HG03159 (cell line): ENCODE results near the gene AMY2B.
"Not testable (repeated sequence)": the region's sequence is repeated elsewhere in the genome, so short reads cannot be mapped to it uniquely, and the experiment has no call there.

Experiments used
- ATAC-seq: cut with Tn5 transposase; IDR thresholded peaks from one replicate; pipeline ENCODE4 v1.9.1; 2021; ENCODE audit warnings: mild to moderate bottlenecking, moderate library complexity; ENCODE audit not compliant: unreplicated experiment

The AMY2B gene

GRCh38 chr1:103571289-103571688 is at the start of gene AMY2B:
AMY2B (plus strand) TSS chr1:103571589; CDS start chr1:103571603, 14 bp downstream.
- ATAC-seq: not testable (repeated sequence)

DNA sequence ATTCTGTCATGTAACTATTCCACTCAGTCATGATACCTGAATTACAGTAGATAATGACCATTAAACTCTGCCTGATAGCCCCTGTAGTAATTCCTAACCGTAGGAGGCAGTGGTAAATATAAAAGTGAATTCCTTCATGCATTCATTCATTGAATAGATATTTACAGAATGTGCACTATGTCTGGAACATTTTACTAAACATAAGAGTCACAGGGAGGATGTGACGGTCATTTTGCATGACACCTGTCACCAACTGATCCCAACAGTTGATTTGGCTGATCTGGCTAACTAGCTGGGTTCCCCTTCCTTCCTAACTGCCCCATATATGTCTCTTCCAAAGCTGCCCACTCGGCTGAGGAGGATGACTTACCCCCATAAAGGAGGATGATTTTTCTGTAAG is 48.0 kb upstream of the AMY2B start:
- no peak for ATAC-seq

DNA sequence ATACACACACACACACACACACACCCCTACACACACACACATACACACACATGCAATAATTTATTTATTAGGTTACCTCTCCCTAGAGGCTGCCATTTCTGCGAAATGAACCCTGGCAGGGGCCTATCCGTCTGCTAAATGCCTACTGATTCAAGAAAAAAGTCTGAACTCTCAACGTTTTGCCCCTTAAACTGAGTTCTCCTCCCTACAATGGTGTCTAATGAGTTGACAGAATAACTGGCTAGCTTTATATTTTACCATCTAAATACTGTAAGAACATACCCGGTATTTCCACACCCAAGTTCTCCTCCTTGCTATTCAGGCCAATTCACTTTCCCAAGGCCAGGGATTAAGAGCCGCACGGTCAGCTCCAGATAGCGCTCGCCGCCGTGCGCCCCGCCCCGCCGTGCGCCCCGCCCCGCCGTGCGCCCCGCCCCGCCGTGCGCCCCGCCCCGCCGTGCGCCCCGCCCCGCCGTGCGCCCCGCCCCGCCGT is 46.2 kb upstream of the AMY2B start:
- peak; percentile 47 for ATAC-seq

GRCh38 chr1:103525607-103526507 is 45.5 kb upstream of the AMY2B start, which contains the start of gene RNPC3:
RNPC3 (plus strand) TSS chr1:103525699; CDS start chr1:103526071, 372 bp downstream.
- peak; percentile 71 for ATAC-seq

GRCh38 chr1:103527331-103527730 is 44.1 kb upstream of the AMY2B start:
- ATAC-seq: no peak

GRCh38 chr1:103529746-103530145 is 41.6 kb upstream of the AMY2B start:
- ATAC-seq: no peak

DNA sequence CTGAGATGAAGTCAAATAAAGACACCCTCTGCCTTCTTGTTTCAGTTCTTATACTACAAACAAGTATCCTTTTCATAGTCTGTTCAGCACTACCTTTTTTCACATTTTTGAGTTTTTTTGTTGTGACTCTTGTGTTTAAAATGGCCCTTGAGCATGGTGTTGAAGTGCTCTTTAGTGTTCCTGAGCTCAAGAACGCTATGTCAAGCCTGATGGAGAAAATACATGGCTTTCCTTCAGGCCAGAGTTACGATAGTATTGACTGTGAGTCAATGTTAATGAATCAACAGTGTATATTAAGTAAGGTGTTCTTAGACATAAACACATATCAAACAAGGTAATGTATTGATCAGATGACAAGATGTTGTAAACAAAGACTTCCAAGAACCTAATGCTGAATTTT is 33.2 kb upstream of the AMY2B start:
- no peak for ATAC-seq

DNA sequence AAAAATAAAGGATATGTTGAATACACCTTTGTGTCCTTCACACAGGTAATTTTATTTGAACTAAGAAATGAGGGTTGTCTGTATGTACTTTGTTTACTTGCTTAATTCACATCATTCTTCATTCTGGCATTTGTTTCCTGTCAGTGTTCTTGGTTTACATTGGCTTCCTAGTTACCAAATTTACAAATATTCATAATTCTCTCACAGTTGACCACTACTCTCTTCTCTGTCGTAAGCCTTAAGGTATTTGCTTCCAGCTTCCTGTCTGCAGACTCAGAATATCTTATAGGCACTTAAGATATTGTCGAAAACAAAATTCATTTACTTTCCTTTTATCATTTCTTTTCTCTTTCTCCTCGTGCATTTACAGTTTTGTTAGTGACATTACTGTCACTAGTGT is 30.0 kb upstream of the AMY2B start:
- no peak for ATAC-seq

DNA sequence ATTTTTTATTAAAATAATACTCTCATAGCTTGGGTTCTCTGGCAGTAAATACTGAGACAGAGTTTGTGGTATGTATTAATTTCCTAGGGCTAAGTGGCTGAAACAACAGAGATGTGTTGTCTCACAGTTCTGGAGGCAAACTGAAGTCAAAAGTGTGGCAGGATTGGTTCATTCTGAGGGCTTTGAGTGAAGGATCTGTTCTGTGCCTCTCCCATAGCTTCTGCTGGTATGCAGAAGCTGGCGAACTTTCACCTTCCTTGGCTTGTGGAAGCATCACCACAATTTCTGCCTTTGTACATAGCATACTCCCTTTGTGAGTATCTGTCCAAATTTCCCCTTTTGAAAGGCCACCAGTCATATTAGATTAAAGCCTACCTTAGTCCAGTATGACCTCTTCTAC is 24.9 kb upstream of the AMY2B start:
- no peak for ATAC-seq

GRCh38 chr1:103547840-103548239 is 23.5 kb upstream of the AMY2B start:
- ATAC-seq: no peak

- ATAC-seq: no peak
Observed at GRCh38 chr1:103560427-103560826, 11.0 kb upstream of the AMY2B start.

- not testable (repeated sequence) for ATAC-seq
Observed at GRCh38 chr1:103561124-103561523, 10.3 kb upstream of the AMY2B start.

GRCh38 chr1:103561643-103562395 is 9.6 kb upstream of the AMY2B start:
- ATAC-seq: peak; percentile 94

DNA sequence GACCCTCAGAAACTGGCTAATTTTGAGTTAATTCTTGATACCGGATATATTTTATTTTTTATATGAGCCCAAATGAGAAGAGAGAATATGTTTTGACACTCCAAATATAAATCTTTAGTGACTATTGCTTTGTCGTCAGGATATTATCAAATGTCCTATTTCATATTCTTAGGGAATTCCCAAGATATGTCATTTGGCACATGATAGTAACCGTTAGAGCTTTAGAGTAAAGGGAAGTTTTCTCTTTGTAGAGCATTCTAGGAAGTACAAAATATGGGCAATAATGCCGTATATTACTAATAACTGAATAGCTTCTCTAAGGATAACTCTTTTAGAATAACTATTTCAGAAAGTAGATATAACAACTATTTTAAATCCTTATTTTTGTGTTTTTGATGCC is 8.3 kb upstream of the AMY2B start:
- no peak for ATAC-seq

DNA sequence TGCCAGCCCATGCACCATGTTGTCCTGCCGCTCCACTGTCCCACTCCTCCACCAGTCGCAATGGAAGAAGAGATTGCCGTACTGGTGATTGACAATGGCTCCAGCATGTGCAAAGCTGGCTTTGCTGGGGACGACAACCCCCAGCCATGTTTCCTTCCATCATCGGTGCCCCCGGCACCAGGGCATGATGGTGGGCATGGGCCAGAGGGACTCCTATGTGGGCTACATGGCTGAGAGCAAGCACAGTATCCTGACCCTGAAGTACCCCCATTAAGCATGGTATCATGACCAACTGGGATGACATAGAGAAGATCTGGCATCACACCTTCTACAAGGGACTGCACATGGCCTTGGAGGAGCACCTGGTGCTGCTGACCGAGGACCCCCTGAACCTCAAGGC is 1.9 kb upstream of the AMY2B start:
- ATAC-seq: no peak

- ATAC-seq: no peak
Observed at GRCh38 chr1:103576065-103576464, 4.7 kb downstream of the AMY2B start.

GRCh38 chr1:103576784-103577183 is 5.4 kb downstream of the AMY2B start:
- not testable (repeated sequence) for ATAC-seq

- ATAC-seq: no peak
Observed at GRCh38 chr1:103582464-103582863, 11.1 kb downstream of the AMY2B start.

- ATAC-seq: no peak
Observed at GRCh38 chr1:103583887-103584286, 12.5 kb downstream of the AMY2B start.

DNA sequence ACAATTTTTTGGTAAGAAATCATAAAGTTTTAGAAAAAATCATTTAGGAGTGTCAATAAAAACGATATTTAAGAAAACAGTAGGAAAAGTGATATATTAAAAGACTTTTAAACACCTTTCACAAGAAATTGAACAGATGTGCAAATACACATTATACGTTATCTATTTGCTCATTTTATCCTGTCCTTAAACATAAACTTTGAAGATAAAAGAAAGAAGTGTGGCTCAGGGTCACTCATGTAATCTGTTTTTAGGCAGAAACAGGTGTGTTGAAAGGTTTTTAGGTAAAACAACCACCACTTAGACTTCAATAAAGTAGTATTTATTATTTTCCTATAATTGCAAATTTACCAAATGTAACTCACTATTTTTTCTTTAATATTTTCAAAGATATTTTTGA is 13.1 kb downstream of the AMY2B start:
- no peak for ATAC-seq

GRCh38 chr1:103602740-103603139 is 31.4 kb downstream of the AMY2B start:
- ATAC-seq: not testable (repeated sequence)

DNA sequence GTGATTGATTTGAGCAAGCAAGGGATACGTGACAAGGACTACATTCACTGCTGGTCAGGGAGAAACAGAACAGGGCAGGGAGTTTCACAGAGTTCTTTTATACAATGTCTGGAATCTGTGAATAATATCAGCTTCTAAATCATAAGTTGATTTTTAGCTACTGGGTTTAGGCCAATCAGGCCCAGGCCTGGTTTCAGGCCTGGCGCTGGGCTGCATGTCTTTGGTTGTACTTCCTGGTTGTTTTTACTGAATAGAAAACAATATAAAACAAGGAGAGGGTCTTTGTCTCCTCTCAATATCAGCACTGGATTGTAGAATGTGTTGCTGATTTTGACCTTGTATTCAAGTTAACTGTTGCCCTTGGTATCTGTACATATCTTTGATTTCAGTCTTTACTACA is 45.0 kb downstream of the AMY2B start:
- ATAC-seq: no peak
